GM21526 (cell line): ENCODE data around the gene TEN1.
A peak's percentile ranks its signal among the peaks of the same experiment; 100 is the strongest.

ENCODE experiments used
- ATAC-seq: cut with Tn5 transposase; IDR thresholded peaks from one replicate; pipeline ENCODE4 v1.9.1; 2021; ENCODE audit warnings: moderate library complexity; ENCODE audit not compliant: unreplicated experiment, low FRiP score

TEN1 gene

GRCh38 chr17:76004750-76005262 is 25.8 kb downstream of the TEN1 start:
- ATAC-seq, result no peak

- no peak for ATAC-seq
Observed at GRCh38 chr17:76005263-76006149, 26.5 kb downstream of the TEN1 start.

GRCh38 chr17:76007131-76007849 is 28.2 kb downstream of the TEN1 start:
- ATAC-seq, result no peak

- no peak for ATAC-seq
Observed at GRCh38 chr17:76007850-76008165, 28.8 kb downstream of the TEN1 start.

- ATAC-seq, result no peak
Observed at GRCh38 chr17:76008208-76008607, 29.2 kb downstream of the TEN1 start.

GRCh38 chr17:76008630-76009425 is 29.8 kb downstream of the TEN1 start:
- no peak for ATAC-seq

GRCh38 chr17:76009447-76009846 is 30.4 kb downstream of the TEN1 start:
- ATAC-seq, result no peak

- ATAC-seq, result no peak
Observed at GRCh38 chr17:76009969-76010661, 31.1 kb downstream of the TEN1 start.

- no peak for ATAC-seq
Observed at GRCh38 chr17:76011951-76012350, 32.9 kb downstream of the TEN1 start.

GRCh38 chr17:76013377-76013932 is 34.4 kb downstream of the TEN1 start:
- no peak for ATAC-seq

GRCh38 chr17:76014100-76014924 is 35.3 kb downstream of the TEN1 start:
- ATAC-seq, result peak; percentile 55

- no peak for ATAC-seq
Observed at GRCh38 chr17:76014925-76015261, 35.9 kb downstream of the TEN1 start.

- no peak for ATAC-seq
Observed at GRCh38 chr17:76017481-76018339, 38.7 kb downstream of the TEN1 start.

- no peak for ATAC-seq
Observed at GRCh38 chr17:76018340-76018680, 39.3 kb downstream of the TEN1 start.

GRCh38 chr17:76018801-76019200 is 39.8 kb downstream of the TEN1 start:
- no peak for ATAC-seq

GRCh38 chr17:76019833-76020467 is 40.9 kb downstream of the TEN1 start:
- ATAC-seq, result no peak

- ATAC-seq, result no peak
Observed at GRCh38 chr17:76022285-76022684, 43.2 kb downstream of the TEN1 start.
